B cell (primary cell): Measurements from ENCODE around the gene MT1M. TPM values are rescaled to one million over a fixed set of nuclear protein-coding genes. Genes with fewer than 3 reads are reported as not detected.

Experiments
- ATAC-seq: fragments of 200-7000 bp; cut with Tn5 transposase; one replicate; pipeline ENCODE4 v1.10.0; 2021; ENCODE audit warnings: low read depth, mild to moderate bottlenecking, moderate number of reproducible peaks, moderate library complexity
- CTCF ChIA-PET: fragments of 350-600 bp; sonication (Branson Sonifier 250); formaldehyde crosslinking; loops from one replicate; lab custom pipeline; 2021; ENCODE audit warnings: antibody characterized with exemption, inconsistent platforms; lab: Charles Lee
- POLR2A ChIA-PET: fragments of 350-600 bp; sonication (Branson Sonifier 250); formaldehyde crosslinking; loops from one replicate; lab custom pipeline; 2021; ENCODE audit warnings: antibody characterized with exemption; lab: Charles Lee
- DNase-seq: peaks from one replicate; pipeline ENCODE4 v3.0.0; 2013
- H2AFZ ChIP-seq: 2 replicates; pipeline ENCODE4 v1.6.1; 2012; ENCODE audit warnings: mild to moderate bottlenecking, low read depth, low read length; ENCODE audit not compliant: insufficient read depth, poor library complexity, severe bottlenecking
- H3K27ac ChIP-seq, 2 donors: 1 replicate in 1 of 2; 2 replicates in 1 of 2; pipeline ENCODE4 v1.5.1; 2012 to 2013; ENCODE audit warnings: low read length in 2 of 2, mild to moderate bottlenecking in 2 of 2, moderate library complexity in 1 of 2
- H3K27me3 ChIP-seq, 4 experiments: fragments of 200-600 bp in 1 of 4; sonication (generic) in 1 of 4; replicated peaks in 1 of 4; 1 replicate in 2 of 4; 2 replicates in 2 of 4; pipeline versions ENCODE4 v1.6.1 to v1.7.0; 2013 to 2016; ENCODE audit warnings: low read length in 3 of 4, mild to moderate bottlenecking in 2 of 4, mixed read lengths in 1 of 4, moderate library complexity in 1 of 4; ENCODE audit not compliant: insufficient read depth in 4 of 4, control insufficient read depth in 3 of 4; ENCODE audit errors: control extremely low read depth in 1 of 4
- H3K36me3 ChIP-seq, 2 experiments: replicated peaks in 1 of 2; 1 replicate in 1 of 2; 2 replicates in 1 of 2; pipeline versions ENCODE4 v1.6.1 to v1.7.1; 2013; ENCODE audit warnings: low read length in 1 of 2; ENCODE audit not compliant: insufficient read depth in 2 of 2, control insufficient read depth in 1 of 2; ENCODE audit errors: control extremely low read depth in 1 of 2, extremely low read depth in 1 of 2
- H3K4me1 ChIP-seq, 2 donors: fragments of 200-600 bp in 1 of 2; sonication (generic) in 1 of 2; 1 replicate in 1 of 2; 2 replicates in 1 of 2; pipeline versions ENCODE4 v1.5.1 to v1.6.1; 2013 to 2017; ENCODE audit warnings: low read length in 2 of 2; ENCODE audit not compliant: control insufficient read depth in 2 of 2, insufficient read depth in 2 of 2
- H3K4me2 ChIP-seq: replicated peaks from 2 replicates; pipeline ENCODE3; 2012; ENCODE audit warnings: mild to moderate bottlenecking, low read depth, low read length; ENCODE audit not compliant: poor library complexity, severe bottlenecking
- H3K4me3 ChIP-seq, 5 experiments: fragments of 200-600 bp in 1 of 5; sonication (generic) in 1 of 5; 1 replicate in 3 of 5; 2 replicates in 2 of 5; pipeline versions ENCODE4 v1.5.1 to v1.7.0; 2011 to 2016; ENCODE audit warnings: low read length in 4 of 5, mild to moderate bottlenecking in 4 of 5, low read depth in 2 of 5, control low read depth in 1 of 5, moderate library complexity in 1 of 5; ENCODE audit not compliant: insufficient read depth in 1 of 5; ENCODE audit errors: control extremely low read depth in 1 of 5, extremely low read depth in 1 of 5
- H3K79me2 ChIP-seq: fragments of 200-600 bp; sonication (generic); one replicate; pipeline ENCODE4 v1.6.0; 2016; ENCODE audit warnings: low read length; ENCODE audit not compliant: control insufficient read depth, insufficient read depth
- H3K9ac ChIP-seq: fragments of 200-600 bp; sonication (generic); 2 replicates; pipeline ENCODE4 v1.6.1; 2017; ENCODE audit warnings: mild to moderate bottlenecking, low read length, moderate library complexity
- H3K9me3 ChIP-seq, 3 donors: one replicate each; pipeline versions ENCODE4 v1.6.1 to v1.7.1; 2013; ENCODE audit warnings: low read length in 2 of 3; ENCODE audit not compliant: control insufficient read depth in 2 of 3, insufficient read depth in 1 of 3; ENCODE audit errors: control extremely low read depth in 1 of 3
- H4K20me1 ChIP-seq: 2 replicates; pipeline ENCODE4 v1.6.0; 2012; ENCODE audit warnings: mild to moderate bottlenecking, low read length; ENCODE audit not compliant: insufficient read depth, control insufficient read depth, poor library complexity, severe bottlenecking
- H3K27ac Mint-ChIP-seq: one replicate; pipeline ENCODE4 v1.8.0; 2021; ENCODE audit warnings: mixed read lengths
- H3K27me3 Mint-ChIP-seq: one replicate; pipeline ENCODE4 v1.8.0; 2021; ENCODE audit warnings: mixed read lengths
- H3K4me1 Mint-ChIP-seq: one replicate; pipeline ENCODE4 v1.8.0; 2021; ENCODE audit warnings: mixed read lengths
- H3K4me3 Mint-ChIP-seq: one replicate; pipeline ENCODE4 v1.8.0; 2021; ENCODE audit warnings: mixed read lengths
- H3K9me3 Mint-ChIP-seq: one replicate; pipeline ENCODE4 v1.8.0; 2022; ENCODE audit warnings: mixed read lengths; ENCODE audit not compliant: insufficient read depth
- CTCF ChIP-seq: fragments of 200-600 bp; IDR thresholded peaks from one replicate; pipeline ENCODE4 v1.8.0; 2022; ENCODE audit warnings: antibody characterized with exemption, mild to moderate bottlenecking
- EZH2 ChIP-seq: IDR thresholded peaks from 2 replicates; pipeline ENCODE4 v1.6.1; 2012; ENCODE audit warnings: borderline replicate concordance, low read depth, mild to moderate bottlenecking, moderate library complexity, low read length; ENCODE audit not compliant: insufficient read depth, poor library complexity, severe bottlenecking
- WGBS: methylation state at CpG from one replicate; pipeline ENCODE4 v1.1.5; 2013; ENCODE audit warnings: missing lambda C conversion rate; ENCODE audit not compliant: insufficient coverage; 5-methylcytosine and 5-hydroxymethylcytosine counted together
- intact Hi-C: fragments of 100-400 bp; cut with micrococcal nuclease; formaldehyde crosslinking; loops from one replicate; pipeline ENCODE4 v1.10.0; 2022
- polyA plus RNA-seq: library from polyadenylated mRNA; depleted of rRNA; stranded (reverse); fragments of >200 nt; gene quantifications from 2 replicates; pipeline ENCODE4 v1.2.3, GENCODE V29; 2012
- total RNA-seq, 2 donors: library from RNA; stranded (reverse); fragments of 120-200 nt in 1 of 2; gene quantifications; 1 replicate in 1 of 2; 2 replicates in 1 of 2; pipeline versions ENCODE4 v1.2.3 to v1.2.4, GENCODE V29; 2013 to 2022

The MT1M gene
- total and polyA plus RNA-seq, 2 donors (not counting 1 experiment from before 2014, with no cell fraction given) = not detected

DNA sequence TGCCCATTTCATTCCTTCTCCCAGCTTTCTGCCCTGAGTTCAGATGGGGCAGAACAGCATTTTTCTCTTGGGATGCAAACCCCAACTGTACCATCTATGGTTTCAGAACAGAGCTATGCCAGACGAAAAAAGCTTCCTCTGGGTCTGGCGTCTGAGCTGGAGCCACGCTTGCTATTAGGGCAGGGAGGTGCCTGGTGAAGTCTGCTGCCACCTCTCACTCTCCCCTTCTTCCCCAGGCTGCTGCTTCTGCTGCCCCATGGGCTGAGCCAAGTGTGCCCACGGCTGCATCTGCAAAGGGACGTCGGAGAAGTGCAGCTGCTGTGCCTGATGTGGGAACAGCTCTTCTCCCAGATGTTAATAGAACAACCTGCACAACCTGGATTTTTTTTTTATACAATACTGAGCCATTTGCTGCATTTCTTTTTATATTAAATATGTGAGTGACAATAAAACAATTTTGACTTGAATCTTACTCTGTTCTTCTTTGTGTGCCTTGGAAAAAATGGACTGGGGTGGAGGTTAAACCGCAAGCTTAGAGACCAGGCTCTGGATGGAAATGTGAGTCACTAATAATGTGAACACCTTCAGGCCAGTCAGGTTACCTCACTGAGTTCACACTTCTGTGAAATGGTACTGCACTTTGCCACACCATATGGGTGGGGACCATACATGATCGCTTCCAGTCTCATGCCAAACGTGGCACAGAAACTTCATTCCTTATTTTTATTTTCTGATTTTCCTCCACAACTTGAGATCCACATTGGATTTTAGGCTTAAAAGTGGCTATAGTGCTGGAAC, 4.4 kb downstream of the MT1M start:
- Histone ChIP-seq H3K79me2 (no peaks in the 10 kb centered on the region), H3K4me3 (no peak overlapping the region), H3K9ac (no peak overlapping the region), H3K9me3 (peaks cover 0 to 4% (median 0%) of the 10 kb centered on the region in 3 donors), H3K4me2 (no peak overlapping the region), H4K20me1 (no peaks in the 10 kb centered on the region), H3K27me3 (peaks cover 0 to 86% (median 41%) of the 10 kb centered on the region in 4 experiments), H3K4me1 (peaks cover 26 to 37% of the 10 kb centered on the region in 2 donors), H3K36me3 (no peaks in the 10 kb centered on the region), H2AFZ (no peak overlapping the region), H3K27ac (no peak overlapping the region)
- CTCF ChIA-PET = no interaction called here
- intact Hi-C loops = loop anchor here (10.0 kb wide), 1 partner anchor 48 kb away; the partner anchor contains the start of gene MT1X
- Mint-ChIP-seq H3K27me3 (peaks cover 81% of the 10 kb centered on the region), H3K4me1 (peaks cover 24% of the 10 kb centered on the region), H3K27ac (no peak overlapping the region), H3K9me3 (no peaks in the 10 kb centered on the region), H3K4me3 (no peak overlapping the region)
- WGBS = 0% methylated on average over 2 of the region's 9 CpGs
- POLR2A ChIA-PET = no interaction called here
- no peak for ATAC-seq
- DNase-seq = no peak
- TF ChIP-seq EZH2 = no peak
- TF ChIP-seq CTCF = no peak
